Measurements from ENCODE around the gene CERK.
"Not testable (repeated sequence)": the region's sequence is repeated elsewhere in the genome, so short reads cannot be mapped to it uniquely, and the experiment has no call there.

Gene CERK

GRCh38 chr22:46734213-46734722 is 3.8 kb downstream of the CERK start:
- H3K4me3 ChIP-seq (ENCODE audit: low read depth, low read length): not testable (repeated sequence)

GRCh38 chr22:46732513-46732912 is 5.5 kb downstream of the CERK start:
- no peak overlapping the region for H3K4me3 ChIP-seq (ENCODE audit: low read depth, low read length)

GRCh38 chr22:46732041-46732379 is 6.0 kb downstream of the CERK start:
- no peak overlapping the region for H3K4me3 ChIP-seq (ENCODE audit: low read depth, low read length)

GRCh38 chr22:46731246-46732040 is 6.6 kb downstream of the CERK start:
- H3K4me3 ChIP-seq (ENCODE audit: low read depth, low read length): no peak overlapping the region

- no peak overlapping the region for H3K4me3 ChIP-seq (ENCODE audit: low read depth, low read length)
Observed at GRCh38 chr22:46730568-46731245, 7.3 kb downstream of the CERK start.

- H3K4me3 ChIP-seq (ENCODE audit: low read depth, low read length): no peak overlapping the region
Observed at GRCh38 chr22:46728470-46728869, 9.6 kb downstream of the CERK start.

GRCh38 chr22:46727813-46728364 is 10.2 kb downstream of the CERK start:
- no peak overlapping the region for H3K4me3 ChIP-seq (ENCODE audit: low read depth, low read length)

- no peak overlapping the region for H3K4me3 ChIP-seq (ENCODE audit: low read depth, low read length)
Observed at GRCh38 chr22:46726986-46727317, 11.1 kb downstream of the CERK start.

GRCh38 chr22:46726066-46726985 is 11.7 kb downstream of the CERK start:
- H3K4me3 ChIP-seq (ENCODE audit: low read depth, low read length): no peak overlapping the region

GRCh38 chr22:46725096-46725495 is 13.0 kb downstream of the CERK start:
- no peak overlapping the region for H3K4me3 ChIP-seq (ENCODE audit: low read depth, low read length)

GRCh38 chr22:46723882-46724281 is 14.2 kb downstream of the CERK start:
- H3K4me3 ChIP-seq (ENCODE audit: low read depth, low read length): no peak overlapping the region

- no peak overlapping the region for H3K4me3 ChIP-seq (ENCODE audit: low read depth, low read length)
Observed at GRCh38 chr22:46721501-46722085, 16.5 kb downstream of the CERK start.

- H3K4me3 ChIP-seq (ENCODE audit: low read depth, low read length): no peak overlapping the region
Observed at GRCh38 chr22:46719921-46720320, 18.1 kb downstream of the CERK start.

GRCh38 chr22:46714550-46714949 is 23.5 kb downstream of the CERK start:
- H3K4me3 ChIP-seq (ENCODE audit: low read depth, low read length): no peak overlapping the region

GRCh38 chr22:46712288-46712687 is 25.8 kb downstream of the CERK start:
- H3K4me3 ChIP-seq (ENCODE audit: low read depth, low read length): no peak overlapping the region

GRCh38 chr22:46710806-46711205 is 27.2 kb downstream of the CERK start:
- H3K4me3 ChIP-seq (ENCODE audit: low read depth, low read length): no peak overlapping the region

- no peak overlapping the region for H3K4me3 ChIP-seq (ENCODE audit: low read depth, low read length)
Observed at GRCh38 chr22:46708766-46709330, 29.2 kb downstream of the CERK start.

GRCh38 chr22:46707827-46708570 is 30.1 kb downstream of the CERK start:
- H3K4me3 ChIP-seq (ENCODE audit: low read depth, low read length): no peak overlapping the region

GRCh38 chr22:46707305-46707704 is 30.7 kb downstream of the CERK start:
- no peak overlapping the region for H3K4me3 ChIP-seq (ENCODE audit: low read depth, low read length)

GRCh38 chr22:46706060-46706459 is 32.0 kb downstream of the CERK start:
- H3K4me3 ChIP-seq (ENCODE audit: low read depth, low read length): no peak overlapping the region

Data from iPS-11a (cell line).